H9 (cell line): ENCODE data around the gene FBLN7. TPM values are rescaled to one million over a fixed set of nuclear protein-coding genes. Genes with fewer than 3 reads are reported as not detected.

Experiments used
- DNase-seq: peaks from one replicate; pipeline ENCODE4 v3.0.0-alpha.2; 2017
- H2AFZ ChIP-seq: one replicate; pipeline ENCODE4 v1.6.1; 2013; ENCODE audit warnings: mild to moderate bottlenecking, low read length, control low read depth, moderate library complexity
- H2AK5ac ChIP-seq: 2 replicates; pipeline ENCODE4 v1.6.1; 2013; ENCODE audit warnings: low read length, control low read depth, mixed read lengths; ENCODE audit not compliant: insufficient read length
- H2BK120ac ChIP-seq: one replicate; pipeline ENCODE4 v1.6.1; 2013; ENCODE audit warnings: low read depth, mild to moderate bottlenecking, low read length, control low read depth, inconsistent platforms; ENCODE audit not compliant: poor library complexity, severe bottlenecking
- H2BK12ac ChIP-seq: 2 replicates; pipeline ENCODE4 v1.6.1; 2013; ENCODE audit warnings: low read length, control low read depth, mixed read lengths, low read depth; ENCODE audit not compliant: insufficient read length
- H2BK15ac ChIP-seq: 2 replicates; pipeline ENCODE4 v1.6.1; 2013; ENCODE audit warnings: low read depth, low read length, control low read depth
- H2BK20ac ChIP-seq: one replicate; pipeline ENCODE4 v1.6.1; 2013; ENCODE audit warnings: low read depth, mild to moderate bottlenecking, low read length, control low read depth, inconsistent platforms; ENCODE audit not compliant: poor library complexity, severe bottlenecking
- H2BK5ac ChIP-seq: 2 replicates; pipeline ENCODE4 v1.6.1; 2013; ENCODE audit warnings: low read length, control low read depth, mixed read lengths; ENCODE audit not compliant: insufficient read length
- H3K14ac ChIP-seq: 2 replicates; pipeline ENCODE4 v1.6.1; 2013; ENCODE audit warnings: low read length, control low read depth; ENCODE audit not compliant: insufficient read depth
- H3K18ac ChIP-seq: 2 replicates; pipeline ENCODE4 v1.6.1; 2013; ENCODE audit warnings: low read depth, mild to moderate bottlenecking, mixed read lengths, low read length, control low read depth; ENCODE audit not compliant: insufficient read length
- H3K23ac ChIP-seq: 2 replicates; pipeline ENCODE4 v1.6.1; 2013; ENCODE audit warnings: low read length, control low read depth, mixed read lengths, low read depth; ENCODE audit not compliant: insufficient read length
- H3K23me2 ChIP-seq: 2 replicates; pipeline ENCODE4 v1.6.1; 2013; ENCODE audit warnings: low read depth, mild to moderate bottlenecking, mixed read lengths, low read length, control low read depth; ENCODE audit not compliant: insufficient read length, poor library complexity, severe bottlenecking
- H3K27ac ChIP-seq: 2 replicates; pipeline ENCODE4 v1.5.1; 2013; ENCODE audit warnings: low read length, control low read depth, mixed read lengths, low read depth; ENCODE audit not compliant: insufficient read length
- H3K27me3 ChIP-seq: 2 replicates; pipeline ENCODE4 v1.6.1; 2013; ENCODE audit warnings: low read length, control low read depth, inconsistent platforms; ENCODE audit not compliant: insufficient read depth
- H3K4ac ChIP-seq: 2 replicates; pipeline ENCODE4 v1.6.1; 2013; ENCODE audit warnings: low read depth, mild to moderate bottlenecking, control low read depth, inconsistent platforms, low read length, moderate library complexity
- H3K4me1 ChIP-seq: 2 replicates; pipeline ENCODE4 v1.6.1; 2013; ENCODE audit warnings: low read length, control low read depth, inconsistent platforms; ENCODE audit not compliant: insufficient read depth
- H3K4me2 ChIP-seq: 2 replicates; pipeline ENCODE4 v1.6.1; 2013; ENCODE audit warnings: low read length, control low read depth, mixed read lengths; ENCODE audit not compliant: insufficient read length, insufficient read depth
- H3K56ac ChIP-seq: 2 replicates; pipeline ENCODE4 v1.6.1; 2013; ENCODE audit warnings: low read depth, mild to moderate bottlenecking, mixed read lengths, low read length, control low read depth; ENCODE audit not compliant: insufficient read length
- H3K79me1 ChIP-seq: 2 replicates; pipeline ENCODE4 v1.6.1; 2013; ENCODE audit warnings: low read depth, mild to moderate bottlenecking, moderate library complexity, low read length, control low read depth, inconsistent platforms; ENCODE audit not compliant: insufficient read depth, poor library complexity, severe bottlenecking
- H3K79me2 ChIP-seq: 2 replicates; pipeline ENCODE4 v1.6.1; 2013; ENCODE audit warnings: low read length, control low read depth, inconsistent platforms; ENCODE audit not compliant: insufficient read depth
- H3K9ac ChIP-seq: 2 replicates; pipeline ENCODE4 v1.6.1; 2013; ENCODE audit warnings: low read length, control low read depth, mixed read lengths; ENCODE audit not compliant: insufficient read length; ENCODE audit errors: extremely low read depth
- H3K9me3 ChIP-seq: one replicate; pipeline ENCODE4 v1.6.1; 2013; ENCODE audit warnings: low read depth, low read length, inconsistent platforms; ENCODE audit not compliant: control insufficient read depth
- H3T11ph ChIP-seq: one replicate; pipeline ENCODE4 v1.6.1; 2013; ENCODE audit warnings: mild to moderate bottlenecking, low read length, control low read depth, inconsistent platforms
- H4K20me1 ChIP-seq: one replicate; pipeline ENCODE4 v1.6.1; 2013; ENCODE audit not compliant: control insufficient read depth, insufficient read length, insufficient read depth
- H4K5ac ChIP-seq: 2 replicates; pipeline ENCODE4 v1.6.1; 2013; ENCODE audit warnings: low read depth, mild to moderate bottlenecking, mixed read lengths, low read length, control low read depth; ENCODE audit not compliant: insufficient read length
- H4K8ac ChIP-seq: replicated peaks from 2 replicates; pipeline ENCODE4 v1.6.1; 2013; ENCODE audit warnings: low read length, control low read depth, mixed read lengths, low read depth; ENCODE audit not compliant: insufficient read length
- H4K91ac ChIP-seq: 2 replicates; pipeline ENCODE4 v1.6.1; 2013; ENCODE audit warnings: low read depth, mild to moderate bottlenecking, moderate library complexity, mixed read lengths, low read length, control low read depth; ENCODE audit not compliant: insufficient read length
- H3K27ac Mint-ChIP-seq, 3 experiments: 2 replicates in 2 of 3; 3 replicates in 1 of 3; pipeline ENCODE4 v1.8.0; 2020 to 2021; ENCODE audit warnings: mixed read lengths in 3 of 3, mild to moderate bottlenecking in 1 of 3, moderate library complexity in 1 of 3
- H3K27me3 Mint-ChIP-seq: 2 replicates; pipeline ENCODE4 v1.8.0; 2021; ENCODE audit warnings: low read depth, mild to moderate bottlenecking, moderate library complexity, mixed read lengths
- H3K36me3 Mint-ChIP-seq, 3 experiments: 2 replicates in 2 of 3; 3 replicates in 1 of 3; pipeline ENCODE4 v1.8.0; 2020 to 2021; ENCODE audit warnings: low read depth in 3 of 3, mixed read lengths in 3 of 3; ENCODE audit not compliant: insufficient read depth in 1 of 3
- H3K4me1 Mint-ChIP-seq, 2 experiments: 2 replicates each; pipeline ENCODE4 v1.8.0; 2020; ENCODE audit warnings: mixed read lengths in 2 of 2
- H3K4me3 Mint-ChIP-seq, 2 experiments: 2 replicates in 1 of 2; 3 replicates in 1 of 2; pipeline ENCODE4 v1.8.0; 2020 to 2021; ENCODE audit warnings: mild to moderate bottlenecking in 2 of 2, mixed read lengths in 2 of 2, moderate library complexity in 1 of 2
- H3K9me3 Mint-ChIP-seq, 2 experiments: 2 replicates in 1 of 2; 3 replicates in 1 of 2; pipeline ENCODE4 v1.8.0; 2020; ENCODE audit warnings: mild to moderate bottlenecking in 2 of 2, mixed read lengths in 2 of 2, moderate library complexity in 1 of 2
- WGBS: extraction: QIAGEN DNeasy Blood & Tissue Kit; methylation state at CpG from one replicate; pipeline ENCODE4 v1.1.7; 2013; ENCODE audit warnings: missing lambda C conversion rate, low lambda C conversion rate, mixed read lengths; ENCODE audit not compliant: insufficient read length; ENCODE audit errors: extremely low coverage; 5-methylcytosine and 5-hydroxymethylcytosine counted together
- total RNA-seq: library from RNA; stranded (reverse); gene quantifications from 2 replicates; pipeline ENCODE4 v1.2.1, GENCODE V29; 2021
- TF ChIP-seq, protein P1 (sequence below): fragments of 200-600 bp; sonication (generic); conservative IDR thresholded peaks from 3 replicates; pipeline ENCODE4 v1.8.0; 2021; ENCODE audit warnings: antibody characterized with exemption, mild to moderate bottlenecking

Gene FBLN7
- total RNA-seq, 1 experiment from 2014 or later: 1.3 TPM

DNA sequence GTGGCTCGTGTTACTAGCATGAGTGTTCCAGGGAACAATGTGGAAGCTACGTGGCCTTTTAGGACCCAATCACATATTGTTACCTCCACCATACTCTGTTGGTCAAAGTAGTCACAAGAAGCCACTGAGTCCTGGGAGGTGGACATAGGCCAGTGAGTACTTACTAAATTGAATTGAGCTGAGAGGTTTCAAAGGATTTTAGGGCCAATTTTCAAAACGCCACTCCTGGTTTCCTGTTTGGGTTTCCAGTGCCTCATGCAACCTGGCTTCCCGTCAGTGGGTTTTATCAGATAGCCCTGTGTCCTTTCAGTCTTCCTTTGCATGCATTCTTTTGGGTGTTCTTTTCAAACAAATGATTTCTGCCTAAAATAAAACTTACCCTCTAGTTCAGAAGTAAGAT is 56.3 kb downstream of the FBLN7 start:
- Histone ChIP-seq H2BK5ac (no peak overlapping the region), H3K27me3 (no peaks in the 10 kb centered on the region), H3K9ac (no peak overlapping the region), H3K18ac (no peak overlapping the region), H3K4me2 (no peak overlapping the region), H2BK20ac (no peak overlapping the region), H3K56ac (no peak overlapping the region), H3K14ac (no peak overlapping the region), H3K79me2 (no peaks in the 10 kb centered on the region), H4K91ac (no peak overlapping the region), H3K23ac (no peak overlapping the region), H2BK120ac (no peak overlapping the region), H2BK12ac (no peak overlapping the region), H2AFZ (no peak overlapping the region), H4K20me1 (no peaks in the 10 kb centered on the region), H3K79me1 (no peaks in the 10 kb centered on the region), H2BK15ac (no peak overlapping the region), H3K27ac (no peak overlapping the region), H3K23me2 (no peaks in the 10 kb centered on the region), H2AK5ac (no peak overlapping the region), H4K5ac (no peak overlapping the region), H3K9me3 (no peaks in the 10 kb centered on the region), H3K4ac (no peak overlapping the region), H3K4me1 (no peaks in the 10 kb centered on the region), H3T11ph (no peak overlapping the region), H4K8ac (no peak overlapping the region)
- DNase-seq: no peak
- no peak overlapping the region; a peak in 1 of 7 replicates for H3K27ac Mint-ChIP-seq
- H3K36me3 Mint-ChIP-seq: peaks cover 0 to 4% (median 0%) of the 10 kb centered on the region in 3 experiments; a peak in 1 of 7 replicates
- no peak overlapping the region for H3K4me3 Mint-ChIP-seq
- H3K4me1 Mint-ChIP-seq: peaks cover 3 to 6% of the 10 kb centered on the region in 2 experiments; a peak in 2 of 4 replicates
- H3K9me3 Mint-ChIP-seq: no peaks in the 10 kb centered on the region; a peak in 1 of 5 replicates
- TF ChIP-seq, protein P1, sequence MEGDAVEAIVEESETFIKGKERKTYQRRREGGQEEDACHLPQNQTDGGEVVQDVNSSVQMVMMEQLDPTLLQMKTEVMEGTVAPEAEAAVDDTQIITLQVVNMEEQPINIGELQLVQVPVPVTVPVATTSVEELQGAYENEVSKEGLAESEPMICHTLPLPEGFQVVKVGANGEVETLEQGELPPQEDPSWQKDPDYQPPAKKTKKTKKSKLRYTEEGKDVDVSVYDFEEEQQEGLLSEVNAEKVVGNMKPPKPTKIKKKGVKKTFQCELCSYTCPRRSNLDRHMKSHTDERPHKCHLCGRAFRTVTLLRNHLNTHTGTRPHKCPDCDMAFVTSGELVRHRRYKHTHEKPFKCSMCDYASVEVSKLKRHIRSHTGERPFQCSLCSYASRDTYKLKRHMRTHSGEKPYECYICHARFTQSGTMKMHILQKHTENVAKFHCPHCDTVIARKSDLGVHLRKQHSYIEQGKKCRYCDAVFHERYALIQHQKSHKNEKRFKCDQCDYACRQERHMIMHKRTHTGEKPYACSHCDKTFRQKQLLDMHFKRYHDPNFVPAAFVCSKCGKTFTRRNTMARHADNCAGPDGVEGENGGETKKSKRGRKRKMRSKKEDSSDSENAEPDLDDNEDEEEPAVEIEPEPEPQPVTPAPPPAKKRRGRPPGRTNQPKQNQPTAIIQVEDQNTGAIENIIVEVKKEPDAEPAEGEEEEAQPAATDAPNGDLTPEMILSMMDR: no peak
- no CpG with 5 or more reads among the region's 4 CpGs for WGBS
- H3K27me3 Mint-ChIP-seq: no peaks in the 10 kb centered on the region
